ENCODE measurements around the gene NFIA. TPM values are rescaled to one million over a fixed set of nuclear protein-coding genes. Genes with fewer than 3 reads are reported as not detected.
A peak's percentile ranks its signal among the peaks of the same experiment; 100 is the strongest.

The NFIA gene
- total RNA-seq, 1 experiment from 2014 or later = 65.4 TPM

GRCh38 chr1:61334718-61335589 is 252.6 kb downstream of the NFIA start:
- ChIA-PET POLR2A (ENCODE audit: low non-redundant PET) (no interaction called here), CTCF (no interaction called here)
- Histone ChIP-seq H3K4me1 (ENCODE audit: insufficient read depth, low read length, poor library complexity, severe bottlenecking) (peaks cover 36% of the 10 kb centered on the region), H3K9me3 (ENCODE audit: low read depth, low read length, poor library complexity, severe bottlenecking) (no peaks in the 10 kb centered on the region), H3K4me3 (ENCODE audit: low read depth, low read length, poor library complexity, severe bottlenecking) (no peak overlapping the region), H3K27me3 (replicated peaks; ENCODE audit: insufficient read depth, low read depth, low read length, poor library complexity) (no peaks in the 10 kb centered on the region), H3K27ac (ENCODE audit: low read depth, low read length, poor library complexity, severe bottlenecking) (no peak overlapping the region), H3K36me3 (ENCODE audit: insufficient read depth, low read length, poor library complexity, severe bottlenecking) (peaks cover 8% of the 10 kb centered on the region)
- BruUV-seq (replicated peaks) = no TSS peak
- no peak for DNase-seq (ENCODE audit: low spot score)
- TF ChIP-seq EZH2 (IDR thresholded peaks at IDR 0.05; ENCODE audit: borderline replicate concordance, low read depth, low read length, poor library complexity, severe bottlenecking) (no peak), CTCF (conservative IDR thresholded peaks at IDR 0.05; ENCODE audit: low read depth, low read length) (no peak)
- intact Hi-C loops (cut with micrococcal nuclease; ENCODE audit: unreplicated experiment) = loop anchor here (5.0 to 10.0 kb wide), 2 partner anchors 360 to 517 kb away; no protein-coding TSS in a partner anchor

GRCh38 chr1:61337037-61337436 is 254.7 kb downstream of the NFIA start:
- CTCF ChIA-PET = no interaction called here
- TF ChIP-seq EZH2 (IDR thresholded peaks at IDR 0.05; ENCODE audit: borderline replicate concordance, low read depth, low read length, poor library complexity, severe bottlenecking) = no peak
- peak; percentile 35; the same call in 1 of the 2 replicates for TF ChIP-seq CTCF (conservative IDR thresholded peaks at IDR 0.05; ENCODE audit: low read depth, low read length)
- peak overlapping the region; percentile 69 for H3K27ac ChIP-seq (ENCODE audit: low read depth, low read length, poor library complexity, severe bottlenecking)
- H3K4me1 ChIP-seq (ENCODE audit: insufficient read depth, low read length, poor library complexity, severe bottlenecking) = peaks cover 34% of the 10 kb centered on the region
- no peaks in the 10 kb centered on the region for H3K9me3 ChIP-seq (ENCODE audit: low read depth, low read length, poor library complexity, severe bottlenecking)
- H3K36me3 ChIP-seq (ENCODE audit: insufficient read depth, low read length, poor library complexity, severe bottlenecking) = peaks cover 8% of the 10 kb centered on the region
- POLR2A ChIA-PET (ENCODE audit: low non-redundant PET) = no interaction called here
- no peak for DNase-seq (ENCODE audit: low spot score)
- H3K27me3 ChIP-seq (replicated peaks; ENCODE audit: insufficient read depth, low read depth, low read length, poor library complexity) = no peaks in the 10 kb centered on the region
- BruUV-seq (replicated peaks) = no TSS peak
- H3K4me3 ChIP-seq (ENCODE audit: low read depth, low read length, poor library complexity, severe bottlenecking) = no peak overlapping the region
- intact Hi-C loops (cut with micrococcal nuclease; ENCODE audit: unreplicated experiment) = loop anchor here (5.0 to 10.0 kb wide), 2 partner anchors 362 to 515 kb away; no protein-coding TSS in a partner anchor

- BruUV-seq (replicated peaks) = no TSS peak
- TF ChIP-seq CTCF (conservative IDR thresholded peaks at IDR 0.05; ENCODE audit: low read depth, low read length) = 0 out of 2 replicates have a peak, but pooled peaks have one; percentile 2
- TF ChIP-seq EZH2 (IDR thresholded peaks at IDR 0.05; ENCODE audit: borderline replicate concordance, low read depth, low read length, poor library complexity, severe bottlenecking) = no peak
- H3K36me3 ChIP-seq (ENCODE audit: insufficient read depth, low read length, poor library complexity, severe bottlenecking) = peaks cover 8% of the 10 kb centered on the region
- no peaks in the 10 kb centered on the region for H3K9me3 ChIP-seq (ENCODE audit: low read depth, low read length, poor library complexity, severe bottlenecking)
- peaks cover 32% of the 10 kb centered on the region for H3K4me1 ChIP-seq (ENCODE audit: insufficient read depth, low read length, poor library complexity, severe bottlenecking)
- POLR2A ChIA-PET (ENCODE audit: low non-redundant PET) = no interaction called here
- peak overlapping the region; percentile 69 for H3K27ac ChIP-seq (ENCODE audit: low read depth, low read length, poor library complexity, severe bottlenecking)
- intact Hi-C loops (cut with micrococcal nuclease; ENCODE audit: unreplicated experiment) = loop anchor here (5.0 to 10.0 kb wide), 2 partner anchors 363 to 515 kb away; no protein-coding TSS in a partner anchor
- no peak for DNase-seq (ENCODE audit: low spot score)
- H3K4me3 ChIP-seq (ENCODE audit: low read depth, low read length, poor library complexity, severe bottlenecking) = no peak overlapping the region
- CTCF ChIA-PET = interaction anchor here (0.5 kb wide), 1 partner anchor 256 kb away, joined by 11 read pairs; no protein-coding TSS in a partner anchor
- H3K27me3 ChIP-seq (replicated peaks; ENCODE audit: insufficient read depth, low read depth, low read length, poor library complexity) = no peaks in the 10 kb centered on the region
These were observed 255.1 kb downstream of the NFIA start for GRCh38 chr1:61337441-61337951.
